ENCODE data around the gene SIGLEC7. TPM values are rescaled to one million over a fixed set of nuclear protein-coding genes. Genes with fewer than 3 reads are reported as not detected.

SIGLEC7 gene
- total RNA-seq, 1 donor = not detected

DNA sequence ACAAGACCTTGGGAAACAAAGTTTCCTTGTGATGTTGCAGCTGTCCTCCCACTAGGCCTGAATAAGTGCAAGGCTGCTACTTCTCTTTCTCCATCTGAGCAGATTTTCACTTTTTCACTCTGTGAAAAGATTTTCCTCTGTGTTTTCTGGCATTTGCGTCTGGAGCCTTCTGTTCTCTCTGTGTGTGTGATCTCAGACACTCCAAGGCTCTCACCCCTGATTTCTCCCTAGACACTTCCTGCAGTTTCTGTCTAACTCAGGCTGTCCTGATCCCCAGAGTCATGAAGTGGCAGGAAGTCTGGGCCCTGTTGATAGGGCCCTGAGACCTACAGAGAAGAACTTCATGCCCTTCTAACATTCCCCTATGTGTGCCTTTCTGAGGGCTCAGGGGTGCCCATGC is 37.2 kb downstream of the SIGLEC7 start:
- H3K4me2 ChIP-seq (ENCODE audit: insufficient read depth, low read length) = no peak overlapping the region
- no peaks in the 10 kb centered on the region for H3K79me2 ChIP-seq (ENCODE audit: insufficient read depth, low read length)
- no peaks in the 10 kb centered on the region for H3K9me3 ChIP-seq (ENCODE audit: low read depth, low read length)
- no peak for DNase-seq (ENCODE audit: insufficient read length, low spot score, missing footprints)
- no peaks in the 10 kb centered on the region for H3K27me3 ChIP-seq (ENCODE audit: insufficient read depth, low read length)
- TF ChIP-seq, protein P1, sequence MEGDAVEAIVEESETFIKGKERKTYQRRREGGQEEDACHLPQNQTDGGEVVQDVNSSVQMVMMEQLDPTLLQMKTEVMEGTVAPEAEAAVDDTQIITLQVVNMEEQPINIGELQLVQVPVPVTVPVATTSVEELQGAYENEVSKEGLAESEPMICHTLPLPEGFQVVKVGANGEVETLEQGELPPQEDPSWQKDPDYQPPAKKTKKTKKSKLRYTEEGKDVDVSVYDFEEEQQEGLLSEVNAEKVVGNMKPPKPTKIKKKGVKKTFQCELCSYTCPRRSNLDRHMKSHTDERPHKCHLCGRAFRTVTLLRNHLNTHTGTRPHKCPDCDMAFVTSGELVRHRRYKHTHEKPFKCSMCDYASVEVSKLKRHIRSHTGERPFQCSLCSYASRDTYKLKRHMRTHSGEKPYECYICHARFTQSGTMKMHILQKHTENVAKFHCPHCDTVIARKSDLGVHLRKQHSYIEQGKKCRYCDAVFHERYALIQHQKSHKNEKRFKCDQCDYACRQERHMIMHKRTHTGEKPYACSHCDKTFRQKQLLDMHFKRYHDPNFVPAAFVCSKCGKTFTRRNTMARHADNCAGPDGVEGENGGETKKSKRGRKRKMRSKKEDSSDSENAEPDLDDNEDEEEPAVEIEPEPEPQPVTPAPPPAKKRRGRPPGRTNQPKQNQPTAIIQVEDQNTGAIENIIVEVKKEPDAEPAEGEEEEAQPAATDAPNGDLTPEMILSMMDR (IDR thresholded peaks at IDR 0.05; ENCODE audit: extremely low read depth, low read depth, low read length) = no peak
- no peak overlapping the region for H3K27ac ChIP-seq (ENCODE audit: low read depth, low read length)
- no peaks in the 10 kb centered on the region for H3K4me1 ChIP-seq (ENCODE audit: insufficient read depth, low read length)
- H3K4me3 ChIP-seq (ENCODE audit: insufficient read depth, low read length) = no peak overlapping the region
- no peak overlapping the region for H2AFZ ChIP-seq (ENCODE audit: low read length)
- no peaks in the 10 kb centered on the region for H4K20me1 ChIP-seq (ENCODE audit: insufficient read depth, low read length)
- H3K36me3 ChIP-seq (ENCODE audit: insufficient read depth, low read length) = no peaks in the 10 kb centered on the region

DNA sequence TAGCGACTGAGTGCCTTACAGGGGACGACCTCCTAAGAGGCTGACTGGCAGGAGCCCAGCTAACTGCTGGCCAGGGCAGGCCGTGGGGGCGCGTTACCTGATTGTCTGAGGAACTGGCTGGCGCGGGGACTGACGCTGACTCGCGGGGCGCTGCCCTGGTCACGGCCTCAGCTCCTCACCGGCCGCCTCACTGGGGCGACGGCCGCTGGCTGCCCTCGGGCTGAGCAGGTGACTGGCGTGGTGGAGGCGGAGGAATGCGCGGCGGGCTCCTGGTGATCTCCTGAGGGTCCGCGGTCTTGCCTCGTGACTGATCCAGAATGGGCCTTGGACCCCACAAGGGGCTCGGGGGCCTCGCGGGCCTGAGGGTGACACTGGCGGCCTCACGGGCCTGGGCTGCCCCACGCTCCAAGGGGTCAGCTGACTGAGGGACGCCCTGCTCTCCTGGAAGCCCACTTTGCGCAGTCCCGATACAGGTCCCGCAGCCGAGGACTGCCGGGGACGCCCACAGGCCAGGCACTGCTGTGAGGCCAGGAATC is 39.3 kb downstream of the SIGLEC7 start:
- TF ChIP-seq, protein P1 (IDR thresholded peaks at IDR 0.05; ENCODE audit: extremely low read depth, low read depth, low read length) = no peak
- Histone ChIP-seq H3K4me1 (ENCODE audit: insufficient read depth, low read length) (no peaks in the 10 kb centered on the region), H3K9me3 (ENCODE audit: low read depth, low read length) (no peaks in the 10 kb centered on the region), H3K27ac (ENCODE audit: low read depth, low read length) (no peak overlapping the region), H3K79me2 (ENCODE audit: insufficient read depth, low read length) (no peaks in the 10 kb centered on the region), H4K20me1 (ENCODE audit: insufficient read depth, low read length) (no peaks in the 10 kb centered on the region), H3K27me3 (ENCODE audit: insufficient read depth, low read length) (no peaks in the 10 kb centered on the region), H3K4me2 (ENCODE audit: insufficient read depth, low read length) (no peak overlapping the region), H3K4me3 (ENCODE audit: insufficient read depth, low read length) (no peak overlapping the region), H2AFZ (ENCODE audit: low read length) (no peak overlapping the region), H3K36me3 (ENCODE audit: insufficient read depth, low read length) (no peaks in the 10 kb centered on the region)
- DNase-seq (ENCODE audit: insufficient read length, low spot score, missing footprints) = no peak

DNA sequence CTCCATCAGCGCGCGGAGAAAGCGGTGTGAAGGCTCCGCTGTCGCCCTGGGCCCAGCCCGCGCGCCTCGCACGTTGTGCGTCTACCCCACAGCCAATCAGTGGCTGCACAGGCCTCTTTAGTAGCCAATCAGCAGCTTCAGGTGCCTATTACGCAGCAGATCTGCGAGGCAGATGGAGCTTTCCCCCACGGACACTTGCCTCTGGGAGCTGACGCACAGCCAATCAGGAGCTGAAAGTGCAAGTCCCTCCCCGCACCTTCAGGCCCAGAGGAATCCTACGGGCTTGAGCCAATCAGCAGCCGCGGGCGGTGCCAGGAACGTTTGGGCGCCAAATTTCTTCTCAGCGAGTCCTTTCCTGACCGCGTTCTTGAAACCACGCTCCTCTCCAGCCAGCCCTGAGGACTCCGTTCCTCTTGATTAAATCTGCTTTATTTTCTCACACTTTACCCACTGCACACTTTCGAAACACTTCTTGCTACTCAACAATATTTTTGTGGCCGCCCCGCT is 39.9 kb downstream of the SIGLEC7 start:
- Histone ChIP-seq H3K27me3 (ENCODE audit: insufficient read depth, low read length) (no peaks in the 10 kb centered on the region), H3K4me2 (ENCODE audit: insufficient read depth, low read length) (no peak overlapping the region), H3K9me3 (ENCODE audit: low read depth, low read length) (no peaks in the 10 kb centered on the region), H3K36me3 (ENCODE audit: insufficient read depth, low read length) (no peaks in the 10 kb centered on the region), H3K79me2 (ENCODE audit: insufficient read depth, low read length) (no peaks in the 10 kb centered on the region), H4K20me1 (ENCODE audit: insufficient read depth, low read length) (no peaks in the 10 kb centered on the region), H3K4me1 (ENCODE audit: insufficient read depth, low read length) (no peaks in the 10 kb centered on the region), H3K27ac (ENCODE audit: low read depth, low read length) (no peak overlapping the region), H3K4me3 (ENCODE audit: insufficient read depth, low read length) (no peak overlapping the region), H2AFZ (ENCODE audit: low read length) (no peak overlapping the region)
- TF ChIP-seq, protein P1 (IDR thresholded peaks at IDR 0.05; ENCODE audit: extremely low read depth, low read depth, low read length) = no peak
- no peak for DNase-seq (ENCODE audit: insufficient read length, low spot score, missing footprints)

- TF ChIP-seq, protein P1 (IDR thresholded peaks at IDR 0.05; ENCODE audit: extremely low read depth, low read depth, low read length) = no peak
- Histone ChIP-seq H4K20me1 (ENCODE audit: insufficient read depth, low read length) (no peaks in the 10 kb centered on the region), H3K4me2 (ENCODE audit: insufficient read depth, low read length) (no peak overlapping the region), H2AFZ (ENCODE audit: low read length) (no peak overlapping the region), H3K4me1 (ENCODE audit: insufficient read depth, low read length) (no peaks in the 10 kb centered on the region), H3K27ac (ENCODE audit: low read depth, low read length) (no peak overlapping the region), H3K4me3 (ENCODE audit: insufficient read depth, low read length) (no peak overlapping the region), H3K9me3 (ENCODE audit: low read depth, low read length) (no peaks in the 10 kb centered on the region), H3K36me3 (ENCODE audit: insufficient read depth, low read length) (no peaks in the 10 kb centered on the region), H3K79me2 (ENCODE audit: insufficient read depth, low read length) (no peaks in the 10 kb centered on the region), H3K27me3 (ENCODE audit: insufficient read depth, low read length) (no peaks in the 10 kb centered on the region)
- no peak for DNase-seq (ENCODE audit: insufficient read length, low spot score, missing footprints)
Measured at GRCh38 chr19:51183629-51184028, 41.5 kb downstream of the SIGLEC7 start.

All from osteoblast (primary cell).